Stimulated activated CD4-positive, alpha-beta T cell treated with anti-CD3 and anti-CD28 coated beads, TNF-alpha, amount 100 ng/mL, for 24 hours (primary cell): ENCODE measurements around the gene MATN3.

Experiments used
- DNase-seq, 3 experiments: peaks; one replicate each; pipeline ENCODE4 v3.0.0-alpha.2; 2020; ENCODE audit warnings: low read depth in 3 of 3

MATN3 gene

GRCh38 chr2:20005067-20005627, 7.3 kb downstream of the MATN3 start:
- DNase-seq, result no peak

GRCh38 chr2:20001361-20001863, 11.1 kb downstream of the MATN3 start:
- no peak for DNase-seq

- DNase-seq, result no peak
Measured at GRCh38 chr2:19993731-19994130, 18.7 kb downstream of the MATN3 start.

GRCh38 chr2:19991895-19992294, 20.6 kb downstream of the MATN3 start:
- no peak for DNase-seq

- no peak for DNase-seq
Measured at GRCh38 chr2:19990416-19990728, 22.1 kb downstream of the MATN3 start.

- DNase-seq, result peak; percentile 83 to 91 (median 88)
Measured at GRCh38 chr2:19989667-19990415, 22.6 kb downstream of the MATN3 start, which contains the start of gene WDR35. Gene WDR35 (minus strand): TSS chr2:19990105. CDS start chr2:19990015, 90 bp downstream.

- no peak for DNase-seq
Measured at GRCh38 chr2:19989342-19989666, 23.2 kb downstream of the MATN3 start.

- no peak for DNase-seq
Measured at GRCh38 chr2:19988600-19988999, 23.9 kb downstream of the MATN3 start.

GRCh38 chr2:19987936-19988335, 24.5 kb downstream of the MATN3 start:
- no peak for DNase-seq

- no peak for DNase-seq
Measured at GRCh38 chr2:19982268-19982667, 30.2 kb downstream of the MATN3 start.

DNA sequence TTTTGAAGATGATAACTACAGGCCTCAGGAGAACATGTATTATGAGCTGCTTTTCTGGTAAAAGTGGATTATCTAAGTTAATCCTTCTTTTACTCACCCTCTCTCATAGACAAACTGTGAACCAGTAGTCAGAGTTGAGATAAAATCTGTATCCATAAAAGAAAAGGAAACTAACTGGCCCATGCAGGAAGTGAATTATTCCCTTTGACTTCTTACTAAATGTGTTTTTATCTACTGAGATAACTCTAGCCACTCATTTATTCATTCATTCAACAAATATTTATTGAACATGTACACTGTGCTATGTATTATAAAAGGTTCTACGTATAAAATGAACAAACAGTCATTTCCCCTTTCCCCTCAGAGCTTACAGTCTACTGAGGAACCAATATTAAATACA, 32.5 kb downstream of the MATN3 start:
- DNase-seq, result no peak

GRCh38 chr2:19973466-19973865, 39.0 kb downstream of the MATN3 start:
- DNase-seq, result no peak

DNA sequence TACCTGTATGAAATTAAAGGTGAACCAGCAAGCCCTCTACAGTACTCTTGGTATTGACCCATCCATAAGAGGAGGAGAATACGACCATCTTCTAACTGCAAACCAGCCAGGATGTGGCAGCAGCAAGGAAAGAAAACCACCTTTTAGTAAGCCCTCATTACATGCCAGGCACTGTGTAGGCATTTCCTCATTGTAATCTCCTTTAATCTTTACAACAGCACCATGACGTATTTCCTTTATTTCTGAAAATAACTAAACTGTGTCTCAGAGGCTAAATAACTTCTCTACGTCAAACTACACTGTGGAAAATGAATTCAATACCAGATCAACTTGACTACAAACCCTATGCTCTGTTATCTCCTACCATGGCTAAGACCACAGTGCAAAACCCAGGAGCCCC, 40.8 kb downstream of the MATN3 start:
- DNase-seq, result no peak

DNA sequence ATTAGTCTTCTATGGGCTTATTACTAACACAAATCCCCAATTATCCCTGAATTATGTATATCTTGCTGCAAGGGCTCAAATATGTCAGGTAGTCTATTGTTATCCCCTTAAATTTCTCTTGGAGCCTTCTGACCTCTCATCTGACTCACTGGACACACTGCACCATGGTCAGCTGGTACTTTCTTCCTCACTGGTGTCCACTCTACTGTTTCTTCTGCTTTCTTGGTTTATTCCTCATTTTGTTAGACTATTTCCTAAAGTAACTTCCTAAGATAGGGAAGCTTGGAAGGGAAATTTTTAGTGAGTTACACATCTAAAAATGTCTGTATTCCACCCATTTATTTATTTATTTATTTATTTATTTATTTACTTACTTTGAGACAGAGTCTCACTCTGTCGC, 49.1 kb downstream of the MATN3 start:
- no peak for DNase-seq

GRCh38 chr2:19955544-19956422, 56.7 kb downstream of the MATN3 start:
- DNase-seq, result peak in 1 of 3 experiments; percentile 4

- DNase-seq, result no peak
Measured at GRCh38 chr2:19949071-19949470, 63.4 kb downstream of the MATN3 start.

DNA sequence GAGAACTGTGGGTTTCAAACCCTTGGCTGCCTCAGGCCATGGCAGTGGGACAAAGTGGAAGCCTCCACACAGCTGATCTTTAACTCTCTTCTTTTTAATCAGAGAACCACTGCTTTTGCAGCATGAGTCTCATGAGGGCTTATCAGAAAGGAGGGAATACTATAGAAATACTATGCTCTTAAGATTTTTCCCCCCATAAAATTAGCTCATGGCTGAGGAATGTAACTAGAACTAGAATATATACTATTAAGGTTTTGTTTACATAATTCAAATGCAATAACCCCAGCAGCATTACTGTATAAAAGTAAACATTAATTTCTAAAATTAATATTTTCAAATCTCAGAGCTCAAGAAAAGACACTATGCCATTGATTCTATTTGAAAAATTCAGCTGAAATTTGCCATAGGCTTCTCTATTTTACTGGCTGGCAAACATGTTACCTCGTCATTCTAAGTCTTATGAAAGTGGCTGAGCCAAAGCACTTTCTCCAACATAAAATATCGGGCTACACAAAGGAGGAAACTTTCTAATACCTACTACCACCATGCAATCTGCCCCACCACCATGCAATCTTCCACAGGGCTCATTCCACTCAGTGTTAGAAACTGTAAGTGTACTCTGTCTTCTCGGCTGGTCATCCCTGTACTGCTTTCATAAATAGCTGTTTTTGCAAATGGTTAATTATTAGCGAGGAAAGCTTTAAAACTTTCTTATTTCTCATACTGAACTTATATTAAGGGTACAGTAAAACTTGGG, 65.1 kb downstream of the MATN3 start:
- DNase-seq, result no peak

- no peak for DNase-seq
Measured at GRCh38 chr2:19944205-19944845, 68.1 kb downstream of the MATN3 start.

GRCh38 chr2:19943189-19943588, 69.3 kb downstream of the MATN3 start:
- DNase-seq, result no peak

- no peak for DNase-seq
Measured at GRCh38 chr2:19942199-19942598, 70.3 kb downstream of the MATN3 start.
